ENCODE measurements around the gene TRIM5.

The TRIM5 gene

GRCh38 chr11:5631969-5632635 is 52.8 kb downstream of the TRIM5 start:
- TF ChIP-seq, protein P1, sequence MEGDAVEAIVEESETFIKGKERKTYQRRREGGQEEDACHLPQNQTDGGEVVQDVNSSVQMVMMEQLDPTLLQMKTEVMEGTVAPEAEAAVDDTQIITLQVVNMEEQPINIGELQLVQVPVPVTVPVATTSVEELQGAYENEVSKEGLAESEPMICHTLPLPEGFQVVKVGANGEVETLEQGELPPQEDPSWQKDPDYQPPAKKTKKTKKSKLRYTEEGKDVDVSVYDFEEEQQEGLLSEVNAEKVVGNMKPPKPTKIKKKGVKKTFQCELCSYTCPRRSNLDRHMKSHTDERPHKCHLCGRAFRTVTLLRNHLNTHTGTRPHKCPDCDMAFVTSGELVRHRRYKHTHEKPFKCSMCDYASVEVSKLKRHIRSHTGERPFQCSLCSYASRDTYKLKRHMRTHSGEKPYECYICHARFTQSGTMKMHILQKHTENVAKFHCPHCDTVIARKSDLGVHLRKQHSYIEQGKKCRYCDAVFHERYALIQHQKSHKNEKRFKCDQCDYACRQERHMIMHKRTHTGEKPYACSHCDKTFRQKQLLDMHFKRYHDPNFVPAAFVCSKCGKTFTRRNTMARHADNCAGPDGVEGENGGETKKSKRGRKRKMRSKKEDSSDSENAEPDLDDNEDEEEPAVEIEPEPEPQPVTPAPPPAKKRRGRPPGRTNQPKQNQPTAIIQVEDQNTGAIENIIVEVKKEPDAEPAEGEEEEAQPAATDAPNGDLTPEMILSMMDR (conservative IDR thresholded peaks at IDR 0.05), result no peak
- H3K27ac ChIP-seq, result no peak overlapping the region

- H3K27ac ChIP-seq, result no peak overlapping the region
- TF ChIP-seq, protein P1 (conservative IDR thresholded peaks at IDR 0.05), result no peak
These were observed 53.5 kb downstream of the TRIM5 start for GRCh38 chr11:5631417-5631816.

DNA sequence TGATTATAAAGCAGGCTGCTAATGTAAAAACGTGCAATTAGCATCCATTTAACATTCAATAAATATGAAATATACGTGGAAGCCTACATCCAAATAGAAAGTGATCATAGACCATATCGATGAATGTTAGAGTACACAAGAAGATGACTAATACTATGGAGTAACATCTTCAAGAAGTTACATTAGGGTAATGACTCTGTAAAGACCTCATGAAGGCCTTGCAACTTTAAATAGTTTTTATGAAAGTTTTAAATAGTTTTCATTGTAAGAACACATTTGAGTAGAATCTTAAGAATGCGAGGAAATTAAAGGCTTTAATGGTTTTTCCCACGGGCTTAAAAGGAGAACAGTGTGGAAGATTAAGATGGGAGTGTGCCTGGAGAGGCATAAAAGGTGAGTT is 58.7 kb downstream of the TRIM5 start:
- H3K27ac ChIP-seq, result no peak overlapping the region

DNA sequence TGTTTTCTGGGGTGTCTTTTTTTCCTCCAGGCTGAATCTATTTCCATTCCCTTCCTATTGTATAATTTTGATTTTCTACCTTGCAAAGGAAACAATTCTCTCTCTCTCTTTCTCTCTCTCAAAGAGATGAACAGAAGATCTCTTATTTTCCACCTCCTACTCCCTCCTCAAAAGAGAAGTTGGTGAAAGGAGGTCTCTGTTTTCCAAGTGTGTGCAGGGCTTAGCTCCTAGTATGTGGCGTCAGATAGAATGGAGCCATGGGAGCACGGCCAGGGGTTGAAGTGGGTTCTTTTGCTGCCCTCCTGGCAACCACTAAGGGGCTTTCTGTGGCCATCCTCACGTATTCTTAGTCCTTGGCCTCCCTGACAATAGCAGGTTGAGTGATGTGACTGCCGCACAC is 59.6 kb downstream of the TRIM5 start:
- H3K27ac ChIP-seq, result no peak overlapping the region
- TF ChIP-seq, protein P1 (conservative IDR thresholded peaks at IDR 0.05), result no peak

More for the DNA sequence above, 58.7 kb downstream of the TRIM5 start:
- TF ChIP-seq, protein P1 (conservative IDR thresholded peaks at IDR 0.05), result no peak

DNA sequence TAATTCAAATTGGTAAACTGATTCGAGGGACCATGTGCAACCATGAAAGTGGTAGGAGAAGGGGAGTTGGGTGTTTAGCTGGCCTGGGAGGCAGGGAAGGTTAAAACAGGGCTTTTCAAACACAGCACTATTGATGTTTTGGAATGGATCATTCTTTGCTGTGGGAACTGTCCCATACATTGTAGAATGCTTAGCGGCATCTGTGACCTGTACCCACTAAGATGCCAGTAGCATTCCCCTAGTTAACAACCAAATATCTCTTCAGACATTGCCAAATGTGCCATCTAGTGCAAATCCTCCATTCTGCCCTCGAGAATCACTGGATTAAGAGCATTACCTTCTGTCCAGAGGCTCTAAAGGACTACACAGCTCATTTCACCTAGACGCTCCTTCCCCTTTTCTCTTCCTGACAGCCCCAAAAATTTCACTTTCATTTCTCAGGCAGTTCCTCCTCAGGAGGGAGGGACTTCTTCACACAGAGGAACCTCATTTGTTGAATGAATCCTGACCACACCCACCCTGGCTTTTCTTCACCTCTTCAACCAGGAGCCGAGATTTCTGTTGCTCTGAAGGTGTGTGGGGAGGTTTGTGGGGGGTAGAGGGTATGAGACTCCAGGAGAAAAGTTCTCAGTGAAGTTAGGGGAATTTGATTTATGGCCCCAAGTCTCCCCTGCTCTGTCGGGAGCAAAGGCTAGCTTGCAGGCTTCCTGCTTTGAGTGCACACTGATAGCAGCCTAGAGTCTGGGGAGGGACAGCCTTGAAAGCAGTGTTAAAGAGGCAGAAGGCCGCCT is 60.2 kb downstream of the TRIM5 start, which contains the start of gene TRIM34:
Gene TRIM34, plus strand, starts transcription at position 513 of the 791 bp plus-strand sequence. CDS start 7,331 bp downstream, outside the sequence.
- H3K27ac ChIP-seq, result no peak within 1 kb of the TSS
- TF ChIP-seq, protein P1 (conservative IDR thresholded peaks at IDR 0.05), result no peak

DNA sequence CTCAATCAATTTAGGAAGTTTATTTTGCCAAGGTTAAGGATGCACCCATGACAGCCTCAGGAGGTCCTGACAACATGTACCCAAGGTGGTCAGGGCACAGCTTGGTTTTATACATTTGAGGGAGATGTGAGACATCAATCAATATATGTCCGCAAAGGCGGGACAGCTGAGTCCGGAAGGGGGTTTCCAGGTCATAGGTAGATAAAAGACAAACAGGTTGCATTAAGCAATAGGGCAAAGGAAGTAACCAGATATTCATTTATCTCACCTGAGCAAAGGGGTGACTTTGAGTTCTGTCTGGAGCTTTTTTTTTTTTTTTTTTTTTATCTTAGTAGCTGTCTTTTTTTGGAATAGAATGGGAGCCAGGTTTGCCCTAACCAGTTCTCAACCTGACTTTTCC is 62.1 kb downstream of the TRIM5 start:
- TF ChIP-seq, protein P1 (conservative IDR thresholded peaks at IDR 0.05), result no peak
- no peak overlapping the region for H3K27ac ChIP-seq

GRCh38 chr11:5621580-5621979 is 63.3 kb downstream of the TRIM5 start:
- TF ChIP-seq, protein P1 (conservative IDR thresholded peaks at IDR 0.05), result no peak
- H3K27ac ChIP-seq, result no peak overlapping the region

Measured in VCaP (cell line).